Activated T-cell treated with anti-CD3 and anti-CD28 coated beads, Interleukin-2, amount 50 U/mL, for 24 hours (primary cell): ENCODE measurements around the gene STK31.
"Not testable (repeated sequence)": the region's sequence is repeated elsewhere in the genome, so short reads cannot be mapped to it uniquely, and the experiment has no call there.

ENCODE experiments used
- DNase-seq: peaks from one replicate; pipeline ENCODE4 v3.0.0-alpha.2; 2020
- H3K27ac Mint-ChIP-seq: 2 replicates; pipeline ENCODE4 v1.8.0; 2020; ENCODE audit warnings: mild to moderate bottlenecking, mixed read lengths
- H3K27me3 Mint-ChIP-seq: 2 replicates; pipeline ENCODE4 v1.8.0; 2020; ENCODE audit warnings: mixed read lengths
- H3K36me3 Mint-ChIP-seq: 2 replicates; pipeline ENCODE4 v1.8.0; 2020; ENCODE audit warnings: low read depth, mixed read lengths
- H3K4me1 Mint-ChIP-seq: 2 replicates; pipeline ENCODE4 v1.8.0; 2020; ENCODE audit warnings: low read depth, mixed read lengths
- H3K4me3 Mint-ChIP-seq: 2 replicates; pipeline ENCODE4 v1.8.0; 2020; ENCODE audit warnings: mild to moderate bottlenecking, moderate library complexity, mixed read lengths
- H3K9me3 Mint-ChIP-seq: 2 replicates; pipeline ENCODE4 v1.8.0; 2020; ENCODE audit warnings: mixed read lengths

Gene STK31

DNA sequence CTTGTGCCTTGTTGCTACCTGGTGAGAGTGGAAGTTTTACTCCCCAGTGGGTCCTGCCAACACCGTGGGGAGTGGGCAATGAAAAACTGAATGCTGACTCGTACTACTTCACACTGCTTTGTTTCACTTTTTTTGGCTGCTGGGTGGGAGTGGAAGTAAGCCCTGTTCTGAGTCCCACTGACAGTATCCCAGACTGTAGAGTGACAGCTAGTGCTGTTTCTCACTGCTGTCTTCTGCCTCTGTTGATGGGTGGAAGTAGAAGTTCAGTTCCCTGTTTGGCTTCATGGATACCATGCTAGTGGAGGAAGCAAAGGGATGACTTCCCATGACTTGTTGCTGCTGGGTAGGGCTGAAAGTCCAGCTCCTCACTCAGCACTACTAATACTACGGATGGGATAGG, 98.4 kb downstream of the STK31 start:
- Mint-ChIP-seq H3K4me3 (no peak overlapping the region), H3K27me3 (no peaks in the 10 kb centered on the region), H3K4me1 (no peaks in the 10 kb centered on the region), H3K27ac (no peak overlapping the region), H3K9me3 (peaks cover 10% of the 10 kb centered on the region), H3K36me3 (no peaks in the 10 kb centered on the region)
- no peak for DNase-seq

DNA sequence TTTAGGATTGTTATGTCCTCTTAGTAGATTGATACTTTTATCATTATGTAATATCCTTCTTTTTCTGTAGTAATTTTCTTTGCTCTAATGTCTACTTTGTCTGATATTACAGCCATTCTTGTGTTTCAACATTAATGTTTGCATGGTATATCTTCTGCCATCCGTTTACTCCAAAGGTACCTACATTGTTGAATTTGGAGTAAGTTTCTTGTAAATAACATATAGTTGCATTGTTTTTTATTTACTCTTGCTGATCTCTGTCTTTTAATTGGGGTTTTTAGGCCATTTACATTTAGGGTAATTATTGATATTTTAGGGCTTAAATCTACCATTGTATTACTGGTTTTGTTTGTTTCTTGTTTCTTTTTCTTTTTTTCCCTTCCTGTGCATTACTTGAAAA, 100.1 kb downstream of the STK31 start:
- Mint-ChIP-seq H3K27ac (no peak overlapping the region), H3K9me3 (peaks cover 10% of the 10 kb centered on the region), H3K4me1 (no peaks in the 10 kb centered on the region), H3K4me3 (no peak overlapping the region), H3K36me3 (no peaks in the 10 kb centered on the region), H3K27me3 (no peaks in the 10 kb centered on the region)
- no peak for DNase-seq

DNA sequence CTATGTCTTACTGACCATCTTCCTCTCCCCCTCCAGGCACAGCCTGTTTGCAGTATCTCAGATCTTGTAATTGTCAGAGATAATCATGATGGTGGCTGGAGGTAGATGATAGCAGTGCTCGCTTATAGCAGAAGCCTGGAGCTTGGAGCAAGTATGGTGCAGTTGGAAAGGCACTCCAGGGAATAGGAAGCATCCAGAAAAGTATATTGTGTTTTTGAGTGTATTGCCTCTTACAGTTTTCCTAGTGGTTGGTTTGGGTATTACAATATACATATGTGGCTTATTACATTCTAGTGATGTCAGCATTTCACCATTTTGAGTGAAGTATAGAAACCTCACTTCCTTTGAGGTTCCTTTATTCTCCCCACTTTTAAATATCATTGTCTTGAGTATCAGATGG, 101.5 kb downstream of the STK31 start:
- Mint-ChIP-seq H3K4me1 (no peaks in the 10 kb centered on the region), H3K36me3 (no peaks in the 10 kb centered on the region), H3K27ac (no peak overlapping the region), H3K4me3 (no peak overlapping the region), H3K27me3 (no peaks in the 10 kb centered on the region), H3K9me3 (peaks cover 10% of the 10 kb centered on the region)
- no peak for DNase-seq

DNA sequence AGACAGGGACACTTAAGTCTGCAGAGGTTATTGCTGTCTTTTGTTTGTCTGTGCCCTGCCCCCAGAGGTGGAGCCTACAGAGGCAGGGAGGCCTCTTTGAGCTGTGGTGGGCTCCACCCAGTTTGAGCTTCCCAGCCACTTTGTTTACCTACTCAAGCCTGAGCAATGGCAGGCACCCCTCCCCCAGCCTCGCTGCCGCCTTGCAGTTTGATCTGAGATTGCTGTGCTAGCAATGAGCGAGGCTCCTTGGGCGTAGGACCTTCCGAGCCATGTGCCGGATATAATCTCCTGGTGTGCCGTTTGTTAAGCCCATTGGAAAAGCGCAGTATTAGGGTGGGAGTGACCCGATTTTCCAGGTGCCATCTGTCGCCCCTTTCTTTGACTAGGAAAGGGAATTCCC, 118.1 kb downstream of the STK31 start:
- not testable (repeated sequence) for H3K27me3 Mint-ChIP-seq, H3K36me3 Mint-ChIP-seq, H3K27ac Mint-ChIP-seq, H3K4me3 Mint-ChIP-seq, DNase-seq, H3K4me1 Mint-ChIP-seq
- peaks cover 29% of the 10 kb centered on the region for H3K9me3 Mint-ChIP-seq

DNA sequence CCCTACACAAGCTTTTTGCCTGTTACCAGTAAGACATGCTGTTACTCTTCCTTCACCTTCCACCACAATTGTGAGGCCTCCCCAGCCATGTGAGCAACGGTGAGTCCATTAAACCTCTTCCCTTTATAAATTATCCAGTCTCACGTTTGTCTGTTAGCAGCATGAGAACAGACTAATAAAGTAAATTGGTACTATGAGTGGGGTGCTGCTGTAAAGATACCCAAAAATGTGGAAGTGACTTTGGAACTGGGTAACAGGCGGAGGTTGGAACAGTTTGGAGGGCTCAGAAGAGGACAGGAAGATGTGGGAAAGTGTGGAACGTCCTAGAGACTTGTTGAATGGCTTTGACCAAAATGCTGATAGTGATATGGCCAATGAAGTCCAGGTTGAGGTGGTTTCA, 122.7 kb downstream of the STK31 start:
- not testable (repeated sequence) for H3K4me1 Mint-ChIP-seq, H3K36me3 Mint-ChIP-seq, H3K4me3 Mint-ChIP-seq, DNase-seq, H3K27ac Mint-ChIP-seq
- H3K27me3 Mint-ChIP-seq = peaks cover 11% of the 10 kb centered on the region
- H3K9me3 Mint-ChIP-seq = peaks cover 42% of the 10 kb centered on the region

DNA sequence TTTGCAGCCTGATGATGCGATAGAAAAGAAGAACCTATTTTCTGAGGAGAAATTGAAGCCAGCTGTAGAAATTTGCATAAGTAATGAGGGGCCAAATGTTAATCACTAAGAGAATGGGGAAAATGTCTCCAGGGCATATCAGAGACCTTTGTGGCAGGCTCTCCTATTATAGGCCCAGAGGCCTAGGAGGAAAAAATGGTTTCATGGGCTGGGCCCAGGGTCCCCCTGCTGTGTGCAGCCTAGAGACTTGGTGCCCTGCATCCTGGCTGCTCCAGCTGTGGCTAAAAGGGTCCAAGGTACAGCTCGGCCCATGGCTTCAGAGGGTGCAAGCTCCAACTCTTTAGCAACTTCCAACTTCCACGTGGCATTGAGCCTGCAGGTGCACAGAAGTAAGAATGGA, 123.4 kb downstream of the STK31 start:
- DNase-seq = no peak
- Mint-ChIP-seq H3K4me3 (no peak overlapping the region), H3K4me1 (no peaks in the 10 kb centered on the region), H3K9me3 (peaks cover 45% of the 10 kb centered on the region), H3K27me3 (peaks cover 14% of the 10 kb centered on the region), H3K27ac (no peak overlapping the region), H3K36me3 (peaks cover 2% of the 10 kb centered on the region)

DNA sequence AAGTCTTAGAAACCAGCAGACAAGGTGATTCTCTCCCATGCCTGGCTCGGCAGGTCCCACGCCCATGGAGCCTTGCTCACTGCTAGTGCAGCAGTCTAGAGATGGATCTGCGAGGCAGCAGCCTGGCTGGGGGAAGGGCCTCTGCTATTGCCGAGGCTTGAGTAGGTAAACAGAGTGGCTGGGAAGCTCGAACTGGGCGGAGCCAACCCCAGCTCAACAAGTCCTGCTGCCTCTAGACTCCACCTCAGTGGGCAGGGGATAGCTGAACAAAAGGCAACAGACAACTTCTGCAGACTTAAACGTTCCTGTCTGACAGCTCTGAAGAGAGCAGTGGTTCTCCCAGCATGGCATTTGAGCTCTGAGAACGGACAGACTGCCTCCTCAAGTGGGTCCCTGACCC, 134.8 kb downstream of the STK31 start:
- H3K27ac Mint-ChIP-seq, H3K4me1 Mint-ChIP-seq, H3K4me3 Mint-ChIP-seq, H3K36me3 Mint-ChIP-seq, DNase-seq: not testable (repeated sequence)
- Mint-ChIP-seq H3K27me3 (peaks cover 38% of the 10 kb centered on the region), H3K9me3 (peaks cover 35% of the 10 kb centered on the region)

DNA sequence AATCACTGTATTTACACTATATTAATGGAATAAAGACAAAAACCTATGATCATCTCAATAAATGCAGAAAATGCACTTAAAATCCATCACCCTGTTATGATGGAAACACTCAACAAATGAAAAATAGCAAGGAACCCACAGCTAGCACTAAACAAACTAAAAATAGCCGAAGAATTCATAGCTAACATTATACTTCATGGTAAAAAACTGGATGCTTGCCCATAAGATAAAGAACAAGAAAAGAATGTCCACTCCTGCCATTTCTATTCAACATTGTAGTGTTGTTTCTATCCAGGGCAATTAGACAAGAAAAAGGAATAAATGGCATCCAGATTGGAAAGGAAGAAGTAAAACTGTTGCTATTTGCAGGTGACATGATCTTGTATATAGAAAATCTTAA, 142.1 kb downstream of the STK31 start:
- peaks cover 17% of the 10 kb centered on the region for H3K9me3 Mint-ChIP-seq
- peaks cover 7% of the 10 kb centered on the region for H3K27me3 Mint-ChIP-seq
- H3K4me3 Mint-ChIP-seq = no peak overlapping the region

DNA sequence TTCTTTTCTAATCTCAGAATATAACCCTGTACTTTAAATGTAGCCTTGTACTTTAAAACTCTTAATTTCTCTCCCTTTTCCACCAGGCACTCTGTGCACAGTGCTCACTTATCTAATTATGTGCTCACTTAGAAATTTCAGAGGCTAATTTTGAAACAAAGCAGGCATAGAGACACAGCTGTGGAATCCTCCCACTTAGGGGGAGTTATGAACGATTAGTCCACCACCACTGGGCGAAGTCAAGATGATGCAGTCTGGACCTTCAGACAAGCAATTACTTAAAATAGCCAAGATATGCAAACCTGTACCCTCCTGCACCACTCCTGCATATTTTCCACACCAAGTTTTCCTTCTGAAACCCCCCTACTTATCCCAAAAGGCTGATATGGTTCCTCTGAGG, 143.0 kb downstream of the STK31 start:
- Mint-ChIP-seq H3K4me1 (no peaks in the 10 kb centered on the region), H3K27me3 (peaks cover 6% of the 10 kb centered on the region), H3K36me3 (no peaks in the 10 kb centered on the region), H3K27ac (no peak overlapping the region), H3K9me3 (peaks cover 16% of the 10 kb centered on the region), H3K4me3 (no peak overlapping the region)
- no peak for DNase-seq

More for the DNA sequence above, 142.1 kb downstream of the STK31 start:
- Mint-ChIP-seq H3K4me1 (no peaks in the 10 kb centered on the region), H3K27ac (no peak overlapping the region), H3K36me3 (no peaks in the 10 kb centered on the region)
- no peak for DNase-seq

DNA sequence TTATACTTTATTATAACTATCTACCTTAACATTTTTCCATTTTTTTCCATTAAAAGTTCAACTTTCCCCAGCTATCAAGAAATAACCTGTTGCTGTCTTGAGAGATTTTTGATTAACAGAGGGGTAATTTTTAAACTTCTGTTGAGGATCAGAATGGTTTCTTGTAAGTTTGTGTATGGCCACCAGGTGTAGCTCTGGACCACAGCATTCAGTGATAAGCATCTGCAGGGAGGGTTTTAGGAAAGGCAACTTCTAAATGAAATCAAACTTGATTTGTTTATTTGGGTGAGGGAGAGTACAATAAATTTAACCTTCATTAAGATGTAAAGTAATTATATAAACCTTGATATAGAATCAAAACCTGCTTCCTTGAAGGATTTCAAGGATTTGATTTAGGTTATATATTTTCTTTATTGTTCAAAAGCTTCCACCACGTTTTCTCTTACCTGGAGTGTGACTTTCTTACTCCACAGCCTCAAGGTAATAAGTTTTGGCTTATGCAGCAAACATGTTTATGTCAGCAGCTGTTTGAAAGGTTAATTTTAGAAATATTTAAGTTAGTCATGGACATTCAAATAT, 153.3 kb downstream of the STK31 start:
- H3K4me1 Mint-ChIP-seq = peaks cover 6% of the 10 kb centered on the region
- H3K4me3 Mint-ChIP-seq = no peak overlapping the region
- H3K27ac Mint-ChIP-seq = no peak overlapping the region
- no peak for DNase-seq
- H3K36me3 Mint-ChIP-seq = no peaks in the 10 kb centered on the region
- no peaks in the 10 kb centered on the region for H3K9me3 Mint-ChIP-seq
- peaks cover 21% of the 10 kb centered on the region for H3K27me3 Mint-ChIP-seq

DNA sequence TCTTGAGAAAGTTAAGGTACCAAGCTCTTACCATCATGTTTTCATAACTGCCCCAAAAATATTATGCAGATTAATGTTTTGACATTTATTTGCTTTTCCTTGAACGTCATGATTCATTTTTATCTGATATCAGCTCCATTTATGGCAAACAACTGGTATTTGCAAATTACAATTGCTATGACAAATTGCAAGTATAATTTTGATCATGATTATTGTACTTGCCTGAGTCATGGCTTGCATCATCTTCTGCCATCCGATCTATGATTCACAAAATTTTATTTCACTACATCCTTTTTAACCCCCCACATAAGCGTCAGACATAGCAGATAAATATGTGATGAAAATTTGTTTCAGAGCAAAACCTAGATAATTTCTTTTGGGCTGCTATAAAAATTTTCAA, 155.0 kb downstream of the STK31 start:
- no peak for DNase-seq
- no peak overlapping the region for H3K27ac Mint-ChIP-seq
- H3K4me1 Mint-ChIP-seq = peaks cover 6% of the 10 kb centered on the region
- H3K4me3 Mint-ChIP-seq = no peak overlapping the region
- H3K9me3 Mint-ChIP-seq = no peaks in the 10 kb centered on the region
- peaks cover 34% of the 10 kb centered on the region for H3K27me3 Mint-ChIP-seq
- no peaks in the 10 kb centered on the region for H3K36me3 Mint-ChIP-seq

DNA sequence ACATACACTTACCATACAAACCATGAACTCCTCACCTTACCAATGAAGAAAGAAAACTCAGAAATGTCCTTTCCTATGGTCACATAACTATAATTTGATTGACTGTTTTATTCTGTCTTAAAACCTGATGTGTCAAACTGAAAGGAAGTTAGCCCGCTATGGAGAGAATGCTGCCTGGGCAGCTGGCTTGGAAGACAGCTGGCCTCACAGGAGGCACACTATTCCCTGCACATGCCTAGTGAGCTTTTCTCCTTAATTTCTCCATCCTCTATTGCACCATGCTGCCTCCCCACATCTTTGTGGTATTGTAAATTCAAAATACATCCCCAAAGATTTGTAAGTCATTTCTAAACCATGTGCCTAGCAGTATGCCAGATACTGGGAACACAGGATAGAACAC, 163.3 kb downstream of the STK31 start:
- H3K27me3 Mint-ChIP-seq = peaks cover 36% of the 10 kb centered on the region
- no peaks in the 10 kb centered on the region for H3K36me3 Mint-ChIP-seq
- H3K9me3 Mint-ChIP-seq = no peaks in the 10 kb centered on the region
- no peaks in the 10 kb centered on the region for H3K4me1 Mint-ChIP-seq
- DNase-seq = no peak
- no peak overlapping the region for H3K4me3 Mint-ChIP-seq
- H3K27ac Mint-ChIP-seq = no peak overlapping the region

DNA sequence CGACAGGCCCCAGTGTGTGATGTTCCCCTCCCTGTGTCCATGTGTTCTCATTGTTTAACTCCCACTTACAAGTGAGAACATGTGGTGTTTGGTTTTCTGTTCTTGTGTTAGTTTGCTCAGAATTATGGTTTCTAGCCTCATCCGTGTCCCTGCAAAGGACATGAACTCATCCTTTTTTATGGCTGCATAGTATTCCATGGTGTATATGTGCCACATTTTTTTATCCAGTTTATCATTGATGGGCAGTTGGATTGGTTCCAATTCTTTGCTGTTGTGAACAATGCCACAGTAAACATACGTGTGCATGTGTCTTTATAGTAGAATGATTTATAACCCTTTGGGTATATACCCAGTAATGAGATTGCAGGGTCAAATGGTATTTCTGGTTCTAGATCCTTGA, 166.5 kb downstream of the STK31 start:
- H3K27ac Mint-ChIP-seq, H3K36me3 Mint-ChIP-seq, H3K9me3 Mint-ChIP-seq, DNase-seq, H3K4me1 Mint-ChIP-seq, H3K4me3 Mint-ChIP-seq: not testable (repeated sequence)
- peaks cover 12% of the 10 kb centered on the region for H3K27me3 Mint-ChIP-seq
